GM12878 (cell line): ENCODE measurements around the gene HEMK1. TPM values are rescaled to one million over a fixed set of nuclear protein-coding genes. Genes with fewer than 3 reads are reported as not detected.

Experiments
- ATAC-seq: fragments of 200-7000 bp; cut with Tn5 transposase; 3 replicates; pipeline ENCODE4 v1.9.1; 2020; ENCODE audit warnings: mild to moderate bottlenecking, moderate library complexity
- BruUV-seq: library from RNA; stranded (reverse); fragments of 400-500 nt; replicated peaks from 2 replicates; lab custom pipeline; 2021; lab: Mats Ljungman, UMichigan
- CTCF ChIA-PET: fragments of 300-600 bp; sonication (Branson Sonifier 250); formaldehyde crosslinking; extraction: SDS; loops from one replicate; lab custom pipeline; 2021; ENCODE audit warnings: inconsistent platforms; lab: Yijun Ruan, JAX
- POLR2A ChIA-PET: fragments of 350-600 bp; formaldehyde crosslinking; extraction: SDS; loops from one replicate; lab custom pipeline; 2021; ENCODE audit warnings: inconsistent platforms; lab: Charles Lee
- RAD21 ChIA-PET: fragments of 300-600 bp; sonication (Branson Sonifier 250); formaldehyde crosslinking; loops from one replicate; lab custom pipeline; 2023; ENCODE audit warnings: antibody characterized with exemption; ENCODE audit not compliant: unreplicated experiment; lab: Charles Lee
- SMC1A ChIA-PET: fragments of 300-600 bp; sonication (Branson Sonifier 250); formaldehyde crosslinking; loops from one replicate; lab custom pipeline; 2023; ENCODE audit not compliant: unreplicated experiment, uncharacterized antibody; lab: Charles Lee
- DNase-seq: peaks from one replicate; pipeline ENCODE4 v3.0.0-alpha.2; 2011; ENCODE audit warnings: low read depth, low spot score
- FAIRE-seq: peaks from 3 replicates; lab custom pipeline; 2011; peaks lifted over from hg19 to GRCh38; lab: Jason Lieb, UNC
- H2AFZ ChIP-seq: 2 replicates; pipeline ENCODE4 v1.6.0; 2011; ENCODE audit warnings: low read depth, low read length, control low read depth; ENCODE audit not compliant: control insufficient read depth
- H3K27ac ChIP-seq: 2 replicates; pipeline ENCODE4 v1.5.1; 2011; ENCODE audit warnings: control low read depth; ENCODE audit not compliant: control insufficient read depth, insufficient read depth
- H3K27me3 ChIP-seq, 2 experiments: replicated peaks in 1 of 2; 2 replicates each; pipeline versions ENCODE4 v1.6.0 to v1.6.1; 2011; ENCODE audit warnings: low read length in 1 of 2; ENCODE audit not compliant: control insufficient read depth in 2 of 2, insufficient read depth in 2 of 2
- H3K36me3 ChIP-seq, 2 experiments: 2 replicates each; pipeline ENCODE4 v1.5.1; 2011; ENCODE audit warnings: low read length in 1 of 2; ENCODE audit not compliant: control insufficient read depth in 2 of 2, insufficient read depth in 2 of 2
- H3K4me1 ChIP-seq: 2 replicates; pipeline ENCODE4 v1.6.1; 2011; ENCODE audit warnings: mild to moderate bottlenecking, low read length, moderate library complexity, mixed read lengths; ENCODE audit not compliant: control insufficient read depth, insufficient read depth
- H3K4me2 ChIP-seq: 2 replicates; pipeline ENCODE4 v1.6.0; 2011; ENCODE audit warnings: control low read depth; ENCODE audit not compliant: control insufficient read depth, insufficient read depth
- H3K4me3 ChIP-seq: fragments of 200-600 bp; sonication (generic); 2 replicates; pipeline ENCODE4 v1.5.1; 2016
- H3K79me2 ChIP-seq: 2 replicates; pipeline ENCODE4 v1.6.0; 2011; ENCODE audit warnings: low read length; ENCODE audit not compliant: control insufficient read depth, insufficient read depth
- H3K9ac ChIP-seq: 2 replicates; pipeline ENCODE4 v1.8.0; 2011; ENCODE audit warnings: low read length, control low read depth, mixed read lengths; ENCODE audit not compliant: control insufficient read depth, insufficient read depth
- H3K9me3 ChIP-seq: replicated peaks from 3 replicates; pipeline ENCODE4 v1.5.1; 2011; ENCODE audit warnings: mild to moderate bottlenecking, low read length; ENCODE audit not compliant: control insufficient read depth, insufficient read depth
- H4K20me1 ChIP-seq: 2 replicates; pipeline ENCODE4 v1.6.0; 2011; ENCODE audit not compliant: control insufficient read depth, insufficient read depth
- BCL11A ChIP-seq: IDR thresholded peaks from 2 replicates; pipeline ENCODE4 v1.6.1; 2011; ENCODE audit warnings: low read depth, low read length
- E2F4 ChIP-seq: IDR thresholded peaks from 2 replicates; pipeline ENCODE4 v1.6.1; 2012; ENCODE audit warnings: low read depth, low read length, improper control_type of control experiment
- EP300 ChIP-seq, 2 experiments: fragments of 150-350 bp in 1 of 2; IDR thresholded peaks; 2 replicates each; pipeline ENCODE4 v1.6.1; 2011 to 2012; ENCODE audit warnings: low read depth in 2 of 2, low read length in 2 of 2, borderline replicate concordance in 1 of 2, improper control_type of control experiment in 1 of 2, inconsistent platforms in 1 of 2; ENCODE audit not compliant: control insufficient read depth in 1 of 2
- EZH2 ChIP-seq: IDR thresholded peaks from 2 replicates; pipeline ENCODE4 v1.6.1; 2012; ENCODE audit warnings: low read depth, mild to moderate bottlenecking, control low read depth, inconsistent platforms, low read length, borderline replicate concordance; ENCODE audit not compliant: control insufficient read depth
- PKNOX1 ChIP-seq: fragments of 450-650 bp; IDR thresholded peaks from 2 replicates; pipeline ENCODE4 v1.6.1; 2016; ENCODE audit warnings: mild to moderate bottlenecking
- RFX5 ChIP-seq: IDR thresholded peaks from 2 replicates; pipeline ENCODE4 v1.6.1; 2011; ENCODE audit warnings: low read depth, low read length, improper control_type of control experiment
- ZZZ3 ChIP-seq: IDR thresholded peaks from 2 replicates; pipeline ENCODE4 v1.6.1; 2011; ENCODE audit warnings: low read depth; ENCODE audit not compliant: control insufficient read depth, insufficient read length
- WGBS: methylation state at CpG from one replicate; pipeline ENCODE4 v1.1.6; 2016; ENCODE audit warnings: low lambda C conversion rate; ENCODE audit not compliant: insufficient replicate concordance, insufficient coverage; ENCODE audit errors: missing lambda C conversion rate; 5-methylcytosine and 5-hydroxymethylcytosine counted together
- in situ Hi-C: fragments of 300-500 bp; cut with MboI; formaldehyde crosslinking; loops from 9 replicates; pipeline ENCODE4 v1.14.3; 2018; ENCODE audit warnings: mixed read lengths
- intact Hi-C: fragments of 100-400 bp; cut with micrococcal nuclease; formaldehyde crosslinking; loops from one replicate; pipeline ENCODE4 v1.14.2; 2022; ENCODE audit not compliant: unreplicated experiment
- polyA plus RNA-seq, 11 experiments: library from polyadenylated mRNA; depleted of rRNA in 4 of 11; unstranded in 6 of 11; stranded (reverse) in 5 of 11; fragments of >200 nt; fragmentation: Nextera tagmentation in 4 of 11; fragmentation: Illumina TruSeq in 1 of 11; extraction: Ambion mirVana in 4 of 11; extraction: Trizol in 1 of 11; gene quantifications; 1 replicate in 1 of 11; 2 replicates in 10 of 11; pipeline versions ENCODE4 v1.2.1 to v1.2.3, GENCODE V29; 2011 to 2016; ENCODE audit warnings: inconsistent platforms in 2 of 11, missing spikeins in 2 of 11, low read depth in 1 of 11
- total RNA-seq, 4 experiments: library from RNA; depleted of rRNA in 3 of 4; stranded (reverse); fragments of >200 nt in 3 of 4; fragmentation: Illumina TruSeq in 1 of 4; extraction: Trizol in 1 of 4; gene quantifications; 2 replicates each; pipeline versions ENCODE4 v1.2.1 to v1.2.3, GENCODE V29; 2013 to 2021
- TF ChIP-seq, protein P1 (sequence below): IDR thresholded peaks from 2 replicates; pipeline ENCODE4 v1.6.1; 2011; ENCODE audit warnings: borderline replicate concordance, low read depth, mild to moderate bottlenecking, moderate library complexity, mixed read lengths, low read length; ENCODE audit not compliant: insufficient read depth; ENCODE audit errors: extremely low read length
- TF ChIP-seq, protein P2 (sequence below): IDR thresholded peaks from 2 replicates; pipeline ENCODE4 v1.6.1; 2012; ENCODE audit warnings: mild to moderate bottlenecking, low read depth, low read length

The HEMK1 gene
- total and polyA plus RNA-seq, 10 of the 15 experiments (the other 5 are each of a cell fraction or from before 2014, with no cell fraction given) = 2.8 to 19.0 (median 12.0) TPM

DNA sequence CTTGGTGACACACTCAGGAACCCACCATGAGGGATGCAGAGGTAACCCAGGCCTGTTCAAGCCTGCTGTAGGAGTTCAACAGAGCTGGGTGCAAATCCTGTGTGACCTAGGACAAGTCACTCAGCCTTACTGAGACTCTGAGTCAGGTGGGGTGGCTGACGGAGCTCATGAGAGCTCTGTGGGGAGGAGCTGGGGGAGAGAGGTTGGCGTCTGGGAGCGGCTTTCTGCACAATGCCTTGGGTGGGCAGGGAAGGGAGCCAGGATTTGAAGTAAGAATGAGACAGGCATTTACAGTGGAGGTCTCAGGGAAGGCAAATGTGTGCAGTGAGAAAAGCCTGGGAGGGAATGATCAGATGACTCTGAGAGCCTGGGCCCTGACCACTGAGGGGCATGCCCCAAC is 20.1 kb upstream of the HEMK1 start:
- no peak overlapping the region for H2AFZ ChIP-seq
- ChIA-PET CTCF (interaction anchor here (0.8 to 2.4 kb wide), 6 partner anchors 9 to 202 kb away, joined by 3 to 5 read pairs (median 4); partner anchors contain the start of gene CISH), POLR2A (no interaction called here), SMC1A (interaction anchor here (0.6 kb wide), 1 partner anchor 259 kb away, joined by 3 read pairs; no protein-coding TSS in a partner anchor)
- no peaks in the 10 kb centered on the region; a peak in 1 of 4 replicates for H3K27me3 ChIP-seq
- no peak overlapping the region for H3K27ac ChIP-seq
- intact Hi-C loops = no loop called here
- TF ChIP-seq ZZZ3 (no peak), RFX5 (no peak), PKNOX1 (no peak), EZH2 (no peak), BCL11A (no peak), EP300 (IDR thresholded peaks at IDR 0.05; ENCODE audit: borderline replicate concordance in 1 of 2, control insufficient read depth in 1 of 2, low read depth in 2 of 2, low read length in 2 of 2) (no peak), E2F4 (no peak)
- TF ChIP-seq, protein P1, sequence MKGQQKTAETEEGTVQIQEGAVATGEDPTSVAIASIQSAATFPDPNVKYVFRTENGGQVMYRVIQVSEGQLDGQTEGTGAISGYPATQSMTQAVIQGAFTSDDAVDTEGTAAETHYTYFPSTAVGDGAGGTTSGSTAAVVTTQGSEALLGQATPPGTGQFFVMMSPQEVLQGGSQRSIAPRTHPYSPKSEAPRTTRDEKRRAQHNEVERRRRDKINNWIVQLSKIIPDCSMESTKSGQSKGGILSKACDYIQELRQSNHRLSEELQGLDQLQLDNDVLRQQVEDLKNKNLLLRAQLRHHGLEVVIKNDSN = no peak
- TF ChIP-seq, protein P2, sequence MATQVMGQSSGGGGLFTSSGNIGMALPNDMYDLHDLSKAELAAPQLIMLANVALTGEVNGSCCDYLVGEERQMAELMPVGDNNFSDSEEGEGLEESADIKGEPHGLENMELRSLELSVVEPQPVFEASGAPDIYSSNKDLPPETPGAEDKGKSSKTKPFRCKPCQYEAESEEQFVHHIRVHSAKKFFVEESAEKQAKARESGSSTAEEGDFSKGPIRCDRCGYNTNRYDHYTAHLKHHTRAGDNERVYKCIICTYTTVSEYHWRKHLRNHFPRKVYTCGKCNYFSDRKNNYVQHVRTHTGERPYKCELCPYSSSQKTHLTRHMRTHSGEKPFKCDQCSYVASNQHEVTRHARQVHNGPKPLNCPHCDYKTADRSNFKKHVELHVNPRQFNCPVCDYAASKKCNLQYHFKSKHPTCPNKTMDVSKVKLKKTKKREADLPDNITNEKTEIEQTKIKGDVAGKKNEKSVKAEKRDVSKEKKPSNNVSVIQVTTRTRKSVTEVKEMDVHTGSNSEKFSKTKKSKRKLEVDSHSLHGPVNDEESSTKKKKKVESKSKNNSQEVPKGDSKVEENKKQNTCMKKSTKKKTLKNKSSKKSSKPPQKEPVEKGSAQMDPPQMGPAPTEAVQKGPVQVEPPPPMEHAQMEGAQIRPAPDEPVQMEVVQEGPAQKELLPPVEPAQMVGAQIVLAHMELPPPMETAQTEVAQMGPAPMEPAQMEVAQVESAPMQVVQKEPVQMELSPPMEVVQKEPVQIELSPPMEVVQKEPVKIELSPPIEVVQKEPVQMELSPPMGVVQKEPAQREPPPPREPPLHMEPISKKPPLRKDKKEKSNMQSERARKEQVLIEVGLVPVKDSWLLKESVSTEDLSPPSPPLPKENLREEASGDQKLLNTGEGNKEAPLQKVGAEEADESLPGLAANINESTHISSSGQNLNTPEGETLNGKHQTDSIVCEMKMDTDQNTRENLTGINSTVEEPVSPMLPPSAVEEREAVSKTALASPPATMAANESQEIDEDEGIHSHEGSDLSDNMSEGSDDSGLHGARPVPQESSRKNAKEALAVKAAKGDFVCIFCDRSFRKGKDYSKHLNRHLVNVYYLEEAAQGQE = no peak
- TF ChIP-seq, all 136 proteins: peak for 0
- Histone ChIP-seq H3K36me3 (no peaks in the 10 kb centered on the region), H4K20me1 (no peaks in the 10 kb centered on the region), H3K4me2 (no peak overlapping the region), H3K79me2 (no peaks in the 10 kb centered on the region), H3K9ac (no peak overlapping the region), H3K4me3 (no peak overlapping the region), H3K9me3 (no peaks in the 10 kb centered on the region), H3K4me1 (no peaks in the 10 kb centered on the region)
- RAD21 ChIA-PET = no interaction called here
- ATAC-seq (no peak), FAIRE-seq (no peak), DNase-seq (no peak)
- no TSS peak for BruUV-seq
- WGBS = 0% methylated on average over 3 of the region's 3 CpGs
- in situ Hi-C loops = loop anchor here (5.0 kb wide), 1 partner anchor 202 kb away; the partner anchor contains the start of gene ZMYND10
